Measurements from ENCODE around the gene ALDH8A1. TPM values are rescaled to one million over a fixed set of nuclear protein-coding genes. Genes with fewer than 3 reads are reported as not detected.

ALDH8A1 gene
- total RNA-seq, 2 experiments from 2014 or later: not detected

GRCh38 chr6:134883314-134883713 lies 66.6 kb downstream of the ALDH8A1 start:
- H4K20me1 ChIP-seq (ENCODE audit: insufficient read depth, low read length): no peaks in the 10 kb centered on the region
- no peaks in the 10 kb centered on the region for H3K36me3 ChIP-seq (ENCODE audit: insufficient read depth, low read length)
- POLR2A ChIA-PET: interaction anchor here (1.1 kb wide), 1 partner anchor 33 kb away, joined by 4 read pairs; no protein-coding TSS in a partner anchor
- no peak for DNase-seq (ENCODE audit: low spot score)
- intact Hi-C loops (cut with micrococcal nuclease; ENCODE audit: unreplicated experiment): loop anchor here (5.0 kb wide), 1 partner anchor 59 kb away; no protein-coding TSS in a partner anchor
- no peak overlapping the region for H3K4me3 ChIP-seq (ENCODE audit: low read depth, low read length, poor library complexity, severe bottlenecking)
- CTCF ChIA-PET (ENCODE audit: unreplicated experiment): no interaction called here
- H3K79me2 ChIP-seq (ENCODE audit: insufficient read depth, low read depth, low read length): no peaks in the 10 kb centered on the region
- no peaks in the 10 kb centered on the region for H3K9me2 ChIP-seq (ENCODE audit: insufficient read depth, low read length)
- peaks cover 6% of the 10 kb centered on the region for H3K4me1 ChIP-seq (ENCODE audit: insufficient read depth, low read length, poor library complexity, severe bottlenecking)
- no peak overlapping the region for H3K4me2 ChIP-seq (ENCODE audit: low read length)
- no peak for TF ChIP-seq EZH2phosphoT487 (IDR thresholded peaks at IDR 0.05; ENCODE audit: borderline replicate concordance, low read depth, low read length)
- no peak for TF ChIP-seq CTCF (conservative IDR thresholded peaks at IDR 0.05; ENCODE audit: low read length)
- no TSS peak for BruUV-seq (replicated peaks)
- H3K27ac ChIP-seq (ENCODE audit: low read depth, low read length, poor library complexity, severe bottlenecking): no peak overlapping the region
- H2AFZ ChIP-seq (ENCODE audit: low read length): no peak overlapping the region
- H3K9me3 ChIP-seq (ENCODE audit: low read length): 0 out of 2 replicates have a peak, but pooled peaks cover 10% of the 10 kb centered on the region

GRCh38 chr6:134882426-134883038 lies 67.4 kb downstream of the ALDH8A1 start:
- TF ChIP-seq EZH2phosphoT487 (IDR thresholded peaks at IDR 0.05; ENCODE audit: borderline replicate concordance, low read depth, low read length) (no peak), CTCF (conservative IDR thresholded peaks at IDR 0.05; ENCODE audit: low read length) (peak; percentile 94)
- POLR2A ChIA-PET: interaction anchor here (0.7 to 1.1 kb wide), 2 partner anchors 32 to 52 kb away, joined by 3 to 4 read pairs; no protein-coding TSS in a partner anchor
- Histone ChIP-seq H3K4me1 (ENCODE audit: insufficient read depth, low read length, poor library complexity, severe bottlenecking) (peaks cover 6% of the 10 kb centered on the region), H3K79me2 (ENCODE audit: insufficient read depth, low read depth, low read length) (no peaks in the 10 kb centered on the region), H3K36me3 (ENCODE audit: insufficient read depth, low read length) (no peaks in the 10 kb centered on the region), H3K27ac (ENCODE audit: low read depth, low read length, poor library complexity, severe bottlenecking) (no peak overlapping the region), H3K4me3 (ENCODE audit: low read depth, low read length, poor library complexity, severe bottlenecking) (no peak overlapping the region), H3K9me2 (ENCODE audit: insufficient read depth, low read length) (no peaks in the 10 kb centered on the region), H3K9me3 (ENCODE audit: low read length) (0 out of 2 replicates have a peak, but pooled peaks cover 10% of the 10 kb centered on the region), H3K4me2 (ENCODE audit: low read length) (no peak overlapping the region), H2AFZ (ENCODE audit: low read length) (no peak overlapping the region), H4K20me1 (ENCODE audit: insufficient read depth, low read length) (no peaks in the 10 kb centered on the region)
- peak; percentile 65 for DNase-seq (ENCODE audit: low spot score)
- BruUV-seq (replicated peaks): no TSS peak
- CTCF ChIA-PET (ENCODE audit: unreplicated experiment): interaction anchor here (0.6 to 1.0 kb wide), 3 partner anchors 55 to 255 kb away, joined by 3 read pairs; no protein-coding TSS in a partner anchor
- intact Hi-C loops (cut with micrococcal nuclease; ENCODE audit: unreplicated experiment): loop anchor here (1.0 to 5.0 kb wide), 4 partner anchors 60 to 708 kb away; no protein-coding TSS in a partner anchor

Data from OCI-LY7 (cell line).